SK-N-SH (cell line): ENCODE results near the gene VTN. TPM values are rescaled to one million over a fixed set of nuclear protein-coding genes. Genes with fewer than 3 reads are reported as not detected.

Experiments used
- CTCF ChIA-PET: fragments of 300-600, 350-600 bp; formaldehyde crosslinking; extraction: SDS; loops from one replicate; lab custom pipeline; 2021; lab: Yijun Ruan, JAX
- POLR2A ChIA-PET: fragments of 350-600 bp; sonication (Branson Sonifier 250); formaldehyde crosslinking; extraction: SDS; loops from one replicate; lab custom pipeline; 2020; ENCODE audit warnings: antibody characterized with exemption, inconsistent platforms; lab: Yijun Ruan, JAX
- DNase-seq: peaks from one replicate; pipeline ENCODE4 v3.0.0; 2012
- H2AFZ ChIP-seq: fragments of 200-600 bp; sonication (generic); 2 replicates; pipeline ENCODE4 v1.8.1; 2016; ENCODE audit warnings: antibody characterized with exemption, mild to moderate bottlenecking, low read depth
- H3F3A ChIP-seq: fragments of 200-600 bp; sonication (generic); replicated peaks from 2 replicates; pipeline ENCODE3; 2016; ENCODE audit warnings: antibody characterized with exemption, mild to moderate bottlenecking; ENCODE audit not compliant: insufficient read depth
- H3K27ac ChIP-seq, 2 experiments: fragments of 200-500 bp in 1 of 2; fragments of 200-600 bp in 1 of 2; sonication (Bioruptor generic) in 1 of 2; sonication (generic), shearing (Covaris generic) in 1 of 2; 2 replicates each; pipeline versions ENCODE4 v1.5.1 to v1.6.1; 2014 to 2016; ENCODE audit warnings: low read depth in 2 of 2, inconsistent platforms in 1 of 2, low read length in 1 of 2, mild to moderate bottlenecking in 1 of 2, mixed read lengths in 1 of 2
- H3K27me3 ChIP-seq: fragments of 200-600 bp; sonication (generic), shearing (Covaris generic); 2 replicates; pipeline ENCODE4 v1.6.1; 2016; ENCODE audit warnings: mixed run types; ENCODE audit not compliant: insufficient read depth
- H3K36me3 ChIP-seq, 2 experiments: fragments of 200-500 bp in 1 of 2; fragments of 200-600 bp in 1 of 2; sonication (Bioruptor generic) in 1 of 2; sonication (generic) in 1 of 2; replicated peaks in 1 of 2; 2 replicates each; pipeline versions ENCODE3 to v1.5.1; 2014 to 2016; ENCODE audit warnings: low read length in 1 of 2, mild to moderate bottlenecking in 1 of 2; ENCODE audit not compliant: insufficient read depth in 2 of 2, control insufficient read depth in 1 of 2
- H3K4me1 ChIP-seq, 2 experiments: fragments of 200-500 bp in 1 of 2; fragments of 200-600 bp in 1 of 2; sonication (Bioruptor generic) in 1 of 2; sonication (generic), shearing (Covaris generic) in 1 of 2; 2 replicates each; pipeline versions ENCODE4 v1.5.1 to v1.6.1; 2014 to 2016; ENCODE audit warnings: low read depth in 1 of 2, low read length in 1 of 2, mixed run types in 1 of 2; ENCODE audit not compliant: insufficient read depth in 2 of 2, control insufficient read depth in 1 of 2
- H3K4me2 ChIP-seq: fragments of 200-600 bp; sonication (generic), shearing (Covaris generic); 2 replicates; pipeline ENCODE4 v1.6.1; 2017; ENCODE audit warnings: mixed run types
- H3K4me3 ChIP-seq, 2 experiments: fragments of 200-500 bp in 1 of 2; fragments of 200-600 bp in 1 of 2; sonication (Bioruptor generic) in 1 of 2; sonication (generic), shearing (Covaris generic) in 1 of 2; 2 replicates each; pipeline versions ENCODE4 v1.5.1 to v1.8.1; 2014 to 2016; ENCODE audit warnings: low read depth in 2 of 2, inconsistent platforms in 1 of 2, low read length in 1 of 2, mild to moderate bottlenecking in 1 of 2, mixed read lengths in 1 of 2, moderate library complexity in 1 of 2
- H3K79me2 ChIP-seq: fragments of 200-600 bp; sonication (generic); 2 replicates; pipeline ENCODE4 v1.8.1; 2017; ENCODE audit warnings: mild to moderate bottlenecking; ENCODE audit not compliant: insufficient read depth
- H3K9ac ChIP-seq: fragments of 200-600 bp; sonication (generic); 2 replicates; pipeline ENCODE4 v1.6.1; 2017; ENCODE audit warnings: mixed run types
- H3K9me2 ChIP-seq: fragments of 200-600 bp; sonication (generic); 2 replicates; pipeline ENCODE4 v1.6.1; 2017; ENCODE audit warnings: mixed run types
- H3K9me3 ChIP-seq: fragments of 200-600 bp; sonication (generic); 2 replicates; pipeline ENCODE4 v1.6.1; 2017; ENCODE audit warnings: mixed run types, mild to moderate bottlenecking, moderate library complexity
- H4K20me1 ChIP-seq: fragments of 200-600 bp; sonication (generic); 2 replicates; pipeline ENCODE4 v1.6.1; 2017; ENCODE audit warnings: mild to moderate bottlenecking, mixed run types; ENCODE audit not compliant: insufficient read depth
- CHD2 ChIP-seq: fragments of 150-350 bp; IDR thresholded peaks from 2 replicates; pipeline ENCODE4 v1.6.1; 2018; ENCODE audit warnings: low read length; ENCODE audit not compliant: partially characterized antibody
- ELF1 ChIP-seq: IDR thresholded peaks from 2 replicates; pipeline ENCODE4 v1.4.0; 2012
- EZH2phosphoT487 ChIP-seq: fragments of 200-600 bp; sonication (generic); IDR thresholded peaks from 2 replicates; pipeline ENCODE4 v1.6.1; 2017; ENCODE audit warnings: low read depth, mixed run types, mild to moderate bottlenecking, antibody characterized with exemption, moderate library complexity, borderline replicate concordance
- FOSL2 ChIP-seq: IDR thresholded peaks from 2 replicates; pipeline ENCODE4 v1.4.0; 2012; ENCODE audit warnings: low read depth, mild to moderate bottlenecking, moderate library complexity, borderline replicate concordance
- FOXM1 ChIP-seq: IDR thresholded peaks from 2 replicates; pipeline ENCODE4 v1.4.0; 2012; ENCODE audit warnings: low read depth, mild to moderate bottlenecking
- GATA2 ChIP-seq: sonication (generic); formaldehyde crosslinking; IDR thresholded peaks from 2 replicates; pipeline ENCODE4 v1.5.0; 2020; ENCODE audit warnings: mild to moderate bottlenecking, missing genetic modification reagents
- JUND ChIP-seq: IDR thresholded peaks from 2 replicates; pipeline ENCODE4 v1.4.0; 2012
- MEF2A ChIP-seq: IDR thresholded peaks from 2 replicates; pipeline ENCODE4 v1.4.0; 2012; ENCODE audit warnings: low read depth, borderline replicate concordance
- NRF1 ChIP-seq: IDR thresholded peaks from 2 replicates; pipeline ENCODE4 v1.6.1; 2012; ENCODE audit warnings: low read depth, mild to moderate bottlenecking, low read length
- POLR2AphosphoS5 ChIP-seq: IDR thresholded peaks from 2 replicates; pipeline ENCODE4 v1.6.1; 2012; ENCODE audit warnings: low read depth, low read length
- RAD21 ChIP-seq: IDR thresholded peaks from 2 replicates; pipeline ENCODE4 v1.6.1; 2012; ENCODE audit warnings: mild to moderate bottlenecking, low read length
- RXRA ChIP-seq: IDR thresholded peaks from 2 replicates; pipeline ENCODE4 v1.4.0; 2012; ENCODE audit warnings: low read depth, mild to moderate bottlenecking, borderline replicate concordance
- SIN3A ChIP-seq: IDR thresholded peaks from 2 replicates; pipeline ENCODE4 v1.6.1; 2012; ENCODE audit warnings: low read depth, mild to moderate bottlenecking, low read length, moderate library complexity, borderline replicate concordance
- TAF1 ChIP-seq: IDR thresholded peaks from 2 replicates; pipeline ENCODE4 v1.6.1; 2012; ENCODE audit warnings: low read depth, mild to moderate bottlenecking, low read length, moderate library complexity, borderline replicate concordance
- WGBS: methylation state at CpG from one replicate; pipeline ENCODE4 v1.1.6; 2017; ENCODE audit warnings: low lambda C conversion rate; 5-methylcytosine and 5-hydroxymethylcytosine counted together
- polyA plus RNA-seq, 3 experiments: library from polyadenylated mRNA; depleted of rRNA; stranded (reverse); fragments of >200 nt; gene quantifications; 2 replicates each; pipeline ENCODE4 v1.2.3, GENCODE V29; 2012
- TF ChIP-seq, protein P1 (sequence below): fragments of 150-350 bp; IDR thresholded peaks from 2 replicates; pipeline ENCODE4 v1.6.1; 2017; ENCODE audit warnings: antibody characterized with exemption, low read length, low read depth, borderline replicate concordance
- TF ChIP-seq, protein P2 (sequence below): IDR thresholded peaks from 2 replicates; pipeline ENCODE4 v1.4.0; 2012; ENCODE audit warnings: low read depth, borderline replicate concordance
- TF ChIP-seq, protein P3 (sequence below): IDR thresholded peaks from 2 replicates; pipeline ENCODE4; 2012

VTN gene
- polyA plus RNA-seq, 1 of the 3 experiments (the other 2 are of a cell fraction) = 1.2 TPM

DNA sequence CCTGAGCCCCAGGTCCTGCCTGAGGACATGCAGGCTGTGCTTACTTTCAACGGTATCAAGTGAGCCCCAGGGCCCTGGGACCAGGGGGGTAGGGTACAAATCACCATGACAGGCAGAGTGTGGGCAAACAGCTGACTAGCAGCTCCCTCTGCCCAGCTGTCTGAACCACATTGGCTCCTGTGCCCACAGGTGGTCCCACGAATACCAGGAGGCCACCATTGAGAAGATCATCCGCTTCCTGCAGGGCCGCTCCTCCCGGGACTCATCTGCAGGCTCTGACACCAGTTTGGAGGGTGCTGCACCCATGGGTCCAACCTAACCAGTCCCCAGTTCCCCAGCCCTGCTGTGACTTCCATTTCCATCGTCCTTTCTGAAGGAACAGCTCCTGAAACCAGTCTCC, 25.9 kb upstream of the VTN start:
- 93% methylated on average over 3 of the region's 6 CpGs for WGBS
- Histone ChIP-seq H3K4me1 (no peaks in the 10 kb centered on the region), H3K27me3 (no peaks in the 10 kb centered on the region)
- TF ChIP-seq FOXM1 (no peak), CHD2 (no peak), POLR2AphosphoS5 (no peak), RAD21 (no peak), FOSL2 (no peak), JUND (no peak), GATA2 (CRISPR knock-in tag) (no peak), EZH2phosphoT487 (no peak), RXRA (no peak), TAF1 (no peak), ELF1 (no peak), SIN3A (no peak), MEF2A (no peak), NRF1 (no peak)
- TF ChIP-seq, protein P1, sequence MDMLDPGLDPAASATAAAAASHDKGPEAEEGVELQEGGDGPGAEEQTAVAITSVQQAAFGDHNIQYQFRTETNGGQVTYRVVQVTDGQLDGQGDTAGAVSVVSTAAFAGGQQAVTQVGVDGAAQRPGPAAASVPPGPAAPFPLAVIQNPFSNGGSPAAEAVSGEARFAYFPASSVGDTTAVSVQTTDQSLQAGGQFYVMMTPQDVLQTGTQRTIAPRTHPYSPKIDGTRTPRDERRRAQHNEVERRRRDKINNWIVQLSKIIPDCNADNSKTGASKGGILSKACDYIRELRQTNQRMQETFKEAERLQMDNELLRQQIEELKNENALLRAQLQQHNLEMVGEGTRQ = no peak
- TF ChIP-seq, protein P2, sequence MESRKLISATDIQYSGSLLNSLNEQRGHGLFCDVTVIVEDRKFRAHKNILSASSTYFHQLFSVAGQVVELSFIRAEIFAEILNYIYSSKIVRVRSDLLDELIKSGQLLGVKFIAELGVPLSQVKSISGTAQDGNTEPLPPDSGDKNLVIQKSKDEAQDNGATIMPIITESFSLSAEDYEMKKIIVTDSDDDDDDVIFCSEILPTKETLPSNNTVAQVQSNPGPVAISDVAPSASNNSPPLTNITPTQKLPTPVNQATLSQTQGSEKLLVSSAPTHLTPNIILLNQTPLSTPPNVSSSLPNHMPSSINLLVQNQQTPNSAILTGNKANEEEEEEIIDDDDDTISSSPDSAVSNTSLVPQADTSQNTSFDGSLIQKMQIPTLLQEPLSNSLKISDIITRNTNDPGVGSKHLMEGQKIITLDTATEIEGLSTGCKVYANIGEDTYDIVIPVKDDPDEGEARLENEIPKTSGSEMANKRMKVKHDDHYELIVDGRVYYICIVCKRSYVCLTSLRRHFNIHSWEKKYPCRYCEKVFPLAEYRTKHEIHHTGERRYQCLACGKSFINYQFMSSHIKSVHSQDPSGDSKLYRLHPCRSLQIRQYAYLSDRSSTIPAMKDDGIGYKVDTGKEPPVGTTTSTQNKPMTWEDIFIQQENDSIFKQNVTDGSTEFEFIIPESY = no peak
- TF ChIP-seq, protein P3, sequence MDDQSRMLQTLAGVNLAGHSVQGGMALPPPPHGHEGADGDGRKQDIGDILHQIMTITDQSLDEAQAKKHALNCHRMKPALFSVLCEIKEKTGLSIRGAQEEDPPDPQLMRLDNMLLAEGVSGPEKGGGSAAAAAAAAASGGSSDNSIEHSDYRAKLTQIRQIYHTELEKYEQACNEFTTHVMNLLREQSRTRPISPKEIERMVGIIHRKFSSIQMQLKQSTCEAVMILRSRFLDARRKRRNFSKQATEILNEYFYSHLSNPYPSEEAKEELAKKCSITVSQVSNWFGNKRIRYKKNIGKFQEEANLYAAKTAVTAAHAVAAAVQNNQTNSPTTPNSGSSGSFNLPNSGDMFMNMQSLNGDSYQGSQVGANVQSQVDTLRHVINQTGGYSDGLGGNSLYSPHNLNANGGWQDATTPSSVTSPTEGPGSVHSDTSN = no peak
- TF ChIP-seq, all 33 proteins: peak for 0
- Histone ChIP-seq H3K4me3 (no peak overlapping the region), H3K4me2 (no peak overlapping the region), H3K9ac (no peak overlapping the region), H3K9me2 (no peaks in the 10 kb centered on the region), H3K36me3 (peaks cover 6 to 66% of the 10 kb centered on the region in 2 experiments), H3F3A (peaks cover 4% of the 10 kb centered on the region), H2AFZ (no peak overlapping the region), H3K27ac (no peak overlapping the region; a peak in 1 of 4 replicates), H4K20me1 (no peaks in the 10 kb centered on the region), H3K79me2 (no peaks in the 10 kb centered on the region), H3K9me3 (no peaks in the 10 kb centered on the region)
- ChIA-PET CTCF (interaction anchor here (1.4 to 1.8 kb wide), 2 partner anchors 10 to 21 kb away, joined by 5 to 6 read pairs; partner anchors contain the start of gene SLC46A1), POLR2A (interaction anchor here (1.9 kb wide), 1 partner anchor 9 kb away, joined by 6 read pairs; no protein-coding TSS in a partner anchor)
- DNase-seq = no peak
